ENCODE data around the gene NFXL1.
A peak's percentile ranks its signal among the peaks of the same experiment; 100 is the strongest.

DNA sequence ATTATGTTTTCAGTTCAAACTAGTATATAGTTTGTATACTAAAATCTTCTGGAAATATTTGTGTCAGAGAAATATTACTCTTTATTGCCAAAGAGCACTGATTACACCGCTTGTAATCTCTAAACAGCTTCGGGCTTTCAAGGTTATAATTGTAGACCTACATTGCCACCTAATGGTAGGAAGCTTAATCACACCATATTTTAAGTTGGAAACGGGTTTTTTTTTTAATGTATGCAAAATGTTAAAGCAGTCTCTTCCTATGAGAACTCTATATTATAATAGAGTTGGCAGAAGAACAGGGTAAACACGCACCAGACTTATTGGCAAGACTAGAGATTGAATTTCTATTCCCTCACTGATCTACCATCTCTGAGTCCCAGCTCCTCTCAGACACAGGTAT, 19.5 kb upstream of the NFXL1 start:
- TF ChIP-seq CTCF (IDR thresholded peaks at IDR 0.05; ENCODE audit: low read length) (peak; percentile 65), EZH2 (IDR thresholded peaks at IDR 0.05; ENCODE audit: borderline replicate concordance, low read length) (no peak)

Data from OCI-LY1 (cell line).